H1 (cell line): ENCODE measurements around the gene TGFBR1. TPM values are rescaled to one million over a fixed set of nuclear protein-coding genes. Genes with fewer than 3 reads are reported as not detected.

ENCODE experiments used
- CHD7 ChIP-seq: fragments of 300-600 bp; sonication (generic); IDR thresholded peaks from 2 replicates; pipeline ENCODE4 v1.7.1; 2012; ENCODE audit warnings: low read length, moderate library complexity, mild to moderate bottlenecking, inconsistent platforms; ENCODE audit not compliant: insufficient replicate concordance
- CTBP2 ChIP-seq: IDR thresholded peaks from 2 replicates; pipeline ENCODE4 v1.7.0; 2011; ENCODE audit warnings: borderline replicate concordance, mild to moderate bottlenecking, moderate library complexity, mixed read lengths, low read length; ENCODE audit not compliant: insufficient read depth, insufficient read length
- FOSL1 ChIP-seq: IDR thresholded peaks from 2 replicates; pipeline ENCODE4 v1.6.1; 2011; ENCODE audit warnings: mild to moderate bottlenecking, low read depth, low read length, moderate library complexity; ENCODE audit not compliant: insufficient read depth
- JUN ChIP-seq: IDR thresholded peaks from 2 replicates; pipeline ENCODE4 v1.6.1; 2011; ENCODE audit warnings: low read depth, mild to moderate bottlenecking, improper control_type of control experiment, low read length
- RNF2 ChIP-seq: fragments of 200-900, 300-1000 bp; sonication (generic); IDR thresholded peaks from 2 replicates; pipeline ENCODE4 v1.7.1; 2016; ENCODE audit warnings: borderline replicate concordance, low read depth, mild to moderate bottlenecking, antibody characterized with exemption, low read length; ENCODE audit not compliant: poor library complexity, severe bottlenecking; ENCODE audit errors: missing control alignments
- SP4 ChIP-seq: IDR thresholded peaks from 2 replicates; pipeline ENCODE4 v1.6.1; 2012; ENCODE audit warnings: low read length, inconsistent platforms
- TAF7 ChIP-seq: optimal IDR thresholded peaks from 2 replicates; pipeline ENCODE3; 2011; ENCODE audit warnings: low read depth, mild to moderate bottlenecking, inconsistent platforms, low read length, moderate library complexity, borderline replicate concordance
- YY1 ChIP-seq: IDR thresholded peaks from 2 replicates; pipeline ENCODE4 v1.6.1; 2011; ENCODE audit warnings: low read depth, mild to moderate bottlenecking, low read length
- polyA plus RNA-seq, 7 experiments: library from polyadenylated mRNA; depleted of rRNA in 3 of 7; stranded (reverse) in 5 of 7; unstranded in 2 of 7; fragments of >200 nt in 5 of 7; fragments of 200-250 nt in 2 of 7; gene quantifications; 1 replicate in 5 of 7; 2 replicates in 1 of 7; 4 replicates in 1 of 7; pipeline versions ENCODE4 v1.2.1 to v1.2.3, GENCODE V29; 2011 to 2013; ENCODE audit warnings: missing spikeins in 2 of 7, mixed read lengths in 2 of 7
- total RNA-seq: library from RNA; stranded (reverse); fragmentation: NEBNext Ultra II Directional; extraction: Animal tissue kit (Norgen Biotek cat#: 25700); gene quantifications from 2 replicates; pipeline ENCODE4 v1.2.1, GENCODE V29; 2021

The TGFBR1 gene
- total and polyA plus RNA-seq, 2 of the 8 experiments (the other 6 are each of a cell fraction or from before 2014, with no cell fraction given): 16.8 to 52.4 TPM

- no peak for TF ChIP-seq CHD7
- TF ChIP-seq FOSL1: no peak
- no peak for TF ChIP-seq YY1
- TF ChIP-seq JUN: no peak
- TF ChIP-seq SP4: no peak
- TF ChIP-seq RNF2: no peak
- TF ChIP-seq TAF7: no peak
- TF ChIP-seq CTBP2: no peak
Observed at GRCh38 chr9:99189186-99189585, 84.3 kb downstream of the TGFBR1 start (continued).
